Measurements from ENCODE around the gene PGS1. TPM values are rescaled to one million over a fixed set of nuclear protein-coding genes. Genes with fewer than 3 reads are reported as not detected.

The PGS1 gene
- total and polyA plus RNA-seq, 2 of the 8 experiments (the other 6 are each of a cell fraction or from before 2014, with no cell fraction given), result 46.7 to 60.0 TPM

- no peak for TF ChIP-seq EGR1 (IDR thresholded peaks at IDR 0.05; ENCODE audit: borderline replicate concordance, low read depth, low read length)
- no peak for TF ChIP-seq CHD7 (IDR thresholded peaks at IDR 0.05; ENCODE audit: insufficient replicate concordance, low read length)
- no peak for TF ChIP-seq ZNF274 (IDR thresholded peaks at IDR 0.05; ENCODE audit: borderline replicate concordance, extremely low read depth, low read length)
- TF ChIP-seq POLR2AphosphoS5 (IDR thresholded peaks at IDR 0.05; ENCODE audit: low read depth, low read length), result no peak
- TF ChIP-seq BACH1 (IDR thresholded peaks at IDR 0.05; ENCODE audit: low read length), result peak; percentile 26; the same call in 1 of the 2 replicates
- no peak for TF ChIP-seq SRF (IDR thresholded peaks at IDR 0.05; ENCODE audit: low read depth, low read length)
- no peak for TF ChIP-seq CHD1 (IDR thresholded peaks at IDR 0.05; ENCODE audit: low read depth, low read length)
Measured at GRCh38 chr17:78360371-78361224, 17.9 kb upstream of the PGS1 start (continued).
